Gastroesophageal sphincter (tissue), 4 donors: ENCODE results near the gene ZBTB47. TPM values are rescaled to one million over a fixed set of nuclear protein-coding genes. Genes with fewer than 3 reads are reported as not detected.

ENCODE experiments used
- ATAC-seq: fragments of 150-250 bp; one replicate; pipeline ENCODE4 v1.9.1; 2016; ENCODE audit warnings: mild to moderate bottlenecking, moderate library complexity
- H3K27ac ChIP-seq, 4 donors: fragments of 200-600 bp; sonication (generic) in 3 of 4; 1 replicate in 3 of 4; 2 replicates in 1 of 4; pipeline ENCODE4 v1.5.1; 2016 to 2019
- H3K27me3 ChIP-seq: fragments of 200-600 bp; sonication (generic); one replicate; pipeline ENCODE4 v1.5.1; 2019
- H3K36me3 ChIP-seq, 2 donors: fragments of 200-600 bp; sonication (generic); one replicate each; pipeline ENCODE4 v1.5.1; 2019; ENCODE audit warnings: control low read depth in 1 of 2
- H3K4me1 ChIP-seq, 3 donors: fragments of 200-600 bp; sonication (generic); 1 replicate in 2 of 3; 2 replicates in 1 of 3; pipeline ENCODE4 v1.5.1; 2016 to 2019; ENCODE audit warnings: control low read depth in 2 of 3
- H3K4me3 ChIP-seq, 2 donors: fragments of 200-600 bp; sonication (generic); one replicate each; pipeline ENCODE4 v1.5.1; 2019; ENCODE audit warnings: mild to moderate bottlenecking in 1 of 2, moderate library complexity in 1 of 2
- H3K9me3 ChIP-seq, 3 donors: fragments of 200-600 bp; sonication (generic); one replicate each; pipeline ENCODE4 v1.5.1; 2017 to 2019; ENCODE audit warnings: control low read depth in 2 of 3
- CTCF ChIP-seq, 4 experiments: fragments of 200-600 bp in 2 of 4; fragments of 450-650 bp in 2 of 4; sonication (generic) in 1 of 4; IDR thresholded peaks; one replicate each; pipeline ENCODE4 v1.5.1; 2017 to 2019; ENCODE audit warnings: antibody characterized with exemption in 4 of 4, mild to moderate bottlenecking in 2 of 4, moderate library complexity in 2 of 4
- EP300 ChIP-seq: sonication (generic); formaldehyde crosslinking; IDR thresholded peaks from one replicate; pipeline ENCODE4 v1.6.1; 2017; ENCODE audit warnings: antibody characterized with exemption, mild to moderate bottlenecking
- POLR2A ChIP-seq, 2 donors: fragments of 450-650 bp; IDR thresholded peaks; one replicate each; pipeline ENCODE4 v1.6.1; 2017; ENCODE audit warnings: antibody characterized with exemption in 2 of 2, mild to moderate bottlenecking in 2 of 2, moderate library complexity in 1 of 2
- POLR2AphosphoS5 ChIP-seq: sonication (generic); formaldehyde crosslinking; IDR thresholded peaks from one replicate; pipeline ENCODE4 v1.6.1; 2017; ENCODE audit warnings: antibody characterized with exemption
- WGBS, 2 donors: methylation state at CpG; one replicate each; pipeline ENCODE4 v1.1.5; 2018; ENCODE audit warnings: low coverage in 1 of 2; 5-methylcytosine and 5-hydroxymethylcytosine counted together
- total RNA-seq, 4 donors: library from RNA; depleted of rRNA; stranded (reverse); fragments of >200 nt; gene quantifications; one replicate each; pipeline ENCODE4 v1.1.0, GENCODE V29; 2016

ZBTB47 gene
- total RNA-seq, 4 donors from 2014 or later, result 86.8 to 152 (median 110) TPM

DNA sequence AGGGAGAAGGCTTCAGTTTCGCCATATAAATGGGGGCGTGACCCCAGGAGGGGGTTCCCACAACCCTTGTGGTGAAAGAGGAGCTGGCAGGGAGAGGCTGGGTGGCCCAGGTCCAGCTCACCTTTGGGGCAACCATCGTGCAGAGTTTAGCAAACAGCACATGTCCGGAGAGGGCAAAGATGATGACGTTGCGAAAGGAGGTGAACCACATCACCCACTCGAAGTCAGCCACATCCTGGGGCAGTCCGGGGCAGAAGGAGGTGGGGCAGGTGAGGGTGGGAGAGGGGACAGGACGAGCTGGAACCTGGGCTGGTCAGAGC, 45.4 kb downstream of the ZBTB47 start:
- Histone ChIP-seq H3K9me3 (no peaks in the 10 kb centered on the region), H3K27ac (no peak overlapping the region), H3K27me3 (peaks cover 12% of the 10 kb centered on the region), H3K36me3 (no peaks in the 10 kb centered on the region), H3K4me3 (no peak overlapping the region), H3K4me1 (no peaks in the 10 kb centered on the region)
- ATAC-seq, result no peak
- TF ChIP-seq POLR2A (IDR thresholded peaks at IDR 0.05) (no peak), EP300 (no peak), CTCF (IDR thresholded peaks at IDR 0.05) (no peak), POLR2AphosphoS5 (no peak)
- 79 to 86% methylated on average over 6 to 7 of the region's 9 CpGs for WGBS, 2 donors

DNA sequence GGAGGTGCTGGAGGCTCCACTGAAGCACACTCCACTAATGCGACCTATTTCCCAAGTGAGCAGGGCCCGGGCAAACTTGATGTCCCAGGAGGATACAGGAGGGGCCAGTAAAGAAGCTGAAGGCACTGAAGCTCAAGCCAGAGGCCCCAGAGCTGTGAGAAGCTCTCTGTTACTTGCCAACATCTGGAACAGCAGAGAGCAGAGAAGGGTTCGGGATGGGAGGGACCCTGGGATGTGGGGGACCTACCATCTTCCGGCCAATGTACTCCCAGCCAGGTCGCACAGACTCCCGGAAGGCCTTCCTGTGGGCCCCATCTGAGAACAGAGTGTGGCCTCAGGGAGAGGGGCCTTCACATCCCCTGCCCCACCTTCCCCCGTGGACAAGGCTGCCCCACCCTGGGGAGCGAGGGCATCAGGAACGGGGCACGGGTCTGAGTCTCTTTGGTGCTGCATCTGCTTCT, 46.0 kb downstream of the ZBTB47 start:
- H3K4me1 ChIP-seq, result no peaks in the 10 kb centered on the region
- H3K36me3 ChIP-seq, result no peaks in the 10 kb centered on the region
- ATAC-seq, result no peak
- no peaks in the 10 kb centered on the region for H3K9me3 ChIP-seq
- no peak overlapping the region for H3K4me3 ChIP-seq
- no CpG with 5 or more reads among the region's 10 CpGs for WGBS, 2 donors
- peaks cover 12% of the 10 kb centered on the region for H3K27me3 ChIP-seq
- H3K27ac ChIP-seq, result no peak overlapping the region
- TF ChIP-seq EP300, result no peak
- no peak for TF ChIP-seq CTCF (IDR thresholded peaks at IDR 0.05)
- no peak for TF ChIP-seq POLR2AphosphoS5
- TF ChIP-seq POLR2A (IDR thresholded peaks at IDR 0.05), result no peak

DNA sequence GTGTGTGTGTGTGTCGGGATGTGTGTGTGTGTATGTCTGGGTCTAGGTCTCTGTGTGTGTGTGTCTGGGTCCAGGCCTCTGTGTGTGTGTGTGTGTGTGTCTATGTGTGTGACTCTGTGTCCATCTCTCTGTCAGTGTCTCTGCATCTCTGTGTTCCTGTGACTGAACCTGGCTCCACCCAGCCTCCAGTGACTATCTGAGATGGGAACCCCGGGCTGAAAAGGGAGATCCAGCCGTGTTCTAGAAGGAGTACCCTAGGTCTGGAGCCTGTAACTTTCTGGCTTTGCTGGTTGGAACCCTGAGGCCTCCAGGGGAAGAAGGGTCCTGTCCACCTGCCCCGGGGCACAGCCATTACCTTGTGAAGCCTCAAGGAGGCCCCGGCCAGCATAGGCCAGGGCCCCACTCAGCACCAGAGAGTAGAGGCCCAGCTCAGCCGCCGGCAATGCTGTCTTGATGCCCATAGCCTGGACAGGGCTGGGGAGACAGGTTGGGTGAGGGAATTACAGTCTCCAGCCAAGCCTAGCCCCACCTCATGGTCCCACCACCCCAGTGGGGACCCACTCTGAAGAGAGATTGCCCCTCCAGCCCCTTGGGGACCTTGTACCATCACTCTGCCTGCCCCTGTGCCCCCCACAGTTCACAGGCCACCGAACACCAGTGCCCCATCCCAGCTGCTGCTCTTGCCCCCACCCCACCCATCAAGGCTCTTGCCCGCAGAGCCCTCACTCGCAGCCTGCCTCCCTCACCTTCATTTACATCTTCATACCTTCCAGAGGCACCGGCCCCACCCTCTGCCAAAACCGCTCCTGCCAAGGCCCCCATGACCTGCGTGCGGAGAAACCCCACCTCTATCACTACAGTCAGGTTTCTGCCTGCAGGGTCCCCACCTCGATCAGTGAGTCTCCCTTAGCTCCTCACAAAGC, 47.1 kb downstream of the ZBTB47 start:
- no peak for TF ChIP-seq EP300
- TF ChIP-seq POLR2A (IDR thresholded peaks at IDR 0.05), result no peak
- no peak for TF ChIP-seq POLR2AphosphoS5
- TF ChIP-seq CTCF (IDR thresholded peaks at IDR 0.05), result no peak
- no peaks in the 10 kb centered on the region for H3K4me1 ChIP-seq
- peaks cover 12% of the 10 kb centered on the region for H3K27me3 ChIP-seq
- no peaks in the 10 kb centered on the region for H3K9me3 ChIP-seq
- no peak overlapping the region for H3K27ac ChIP-seq
- WGBS, 2 donors, result 62 to 80% methylated on average over 4 to 9 of the region's 15 CpGs
- no peak overlapping the region for H3K4me3 ChIP-seq
- no peak for ATAC-seq
- H3K36me3 ChIP-seq, result no peaks in the 10 kb centered on the region

- WGBS, 2 donors, result 89 to 95% methylated on average over 1 to 2 of the region's 15 CpGs
- Histone ChIP-seq H3K9me3 (no peaks in the 10 kb centered on the region), H3K27me3 (peaks cover 12% of the 10 kb centered on the region), H3K36me3 (no peaks in the 10 kb centered on the region), H3K4me3 (no peak overlapping the region), H3K27ac (no peak overlapping the region), H3K4me1 (no peaks in the 10 kb centered on the region)
- TF ChIP-seq POLR2AphosphoS5 (no peak), CTCF (IDR thresholded peaks at IDR 0.05) (no peak), EP300 (no peak), POLR2A (IDR thresholded peaks at IDR 0.05) (no peak)
- ATAC-seq, result no peak
Observed at GRCh38 chr3:42701371-42702065, 48.0 kb downstream of the ZBTB47 start.
